CD4-positive, alpha-beta memory T cell (primary cell): Measurements from ENCODE around the gene CEBPB. TPM values are rescaled to one million over a fixed set of nuclear protein-coding genes. Genes with fewer than 3 reads are reported as not detected.

Experiments used
- CTCF ChIA-PET: fragments of 350-600 bp; sonication (Branson Sonifier 250); formaldehyde crosslinking; loops from one replicate; lab custom pipeline; 2021; ENCODE audit warnings: inconsistent platforms; ENCODE audit not compliant: partially characterized antibody; lab: Charles Lee
- POLR2A ChIA-PET: fragments of 350-600 bp; sonication (Branson Sonifier 250); formaldehyde crosslinking; loops from one replicate; lab custom pipeline; 2021; ENCODE audit not compliant: partially characterized antibody; lab: Charles Lee
- DNase-seq, 5 donors: peaks; one replicate each; pipeline versions ENCODE4 v3.0.0 to v3.0.0-alpha.2; 2020 to 2022; ENCODE audit warnings: mixed read lengths in 1 of 5
- H3K27ac ChIP-seq: one replicate; pipeline ENCODE4 v1.7.0; 2013; ENCODE audit warnings: low read depth, low read length
- H3K27me3 ChIP-seq: 2 replicates; pipeline ENCODE4 v1.7.0; 2013; ENCODE audit warnings: mild to moderate bottlenecking, low read length, moderate library complexity; ENCODE audit not compliant: insufficient read depth
- H3K36me3 ChIP-seq: 2 replicates; pipeline ENCODE4 v1.7.0; 2013; ENCODE audit warnings: mild to moderate bottlenecking, low read length, moderate library complexity; ENCODE audit not compliant: insufficient read depth
- H3K4me1 ChIP-seq: 2 replicates; pipeline ENCODE4 v1.7.0; 2013; ENCODE audit warnings: mild to moderate bottlenecking, low read length, moderate library complexity; ENCODE audit not compliant: insufficient read depth
- H3K4me3 ChIP-seq, 2 donors: one replicate each; pipeline ENCODE4 v1.7.0; 2013; ENCODE audit warnings: low read length in 2 of 2, mild to moderate bottlenecking in 1 of 2
- H3K9me3 ChIP-seq, 2 donors: one replicate each; pipeline ENCODE4 v1.7.0; 2013; ENCODE audit warnings: low read length in 2 of 2, control low read depth in 1 of 2; ENCODE audit not compliant: control insufficient read depth in 1 of 2
- H3K27ac Mint-ChIP-seq, 7 donors: one replicate each; pipeline ENCODE4 v1.8.0; 2020 to 2021; ENCODE audit warnings: mixed read lengths in 7 of 7, mild to moderate bottlenecking in 6 of 7, inconsistent platforms in 3 of 7, moderate library complexity in 3 of 7
- H3K27me3 Mint-ChIP-seq, 2 donors: one replicate each; pipeline ENCODE4 v1.8.0; 2020 to 2021; ENCODE audit warnings: mixed read lengths in 2 of 2
- H3K36me3 Mint-ChIP-seq, 2 donors: one replicate each; pipeline ENCODE4 v1.8.0; 2020 to 2021; ENCODE audit warnings: mixed read lengths in 2 of 2, inconsistent platforms in 1 of 2, mild to moderate bottlenecking in 1 of 2
- H3K4me1 Mint-ChIP-seq, 4 donors: one replicate each; pipeline ENCODE4 v1.8.0; 2020 to 2021; ENCODE audit warnings: mixed read lengths in 4 of 4, mild to moderate bottlenecking in 1 of 4
- H3K4me3 Mint-ChIP-seq, 8 donors: one replicate each; pipeline ENCODE4 v1.8.0; 2020 to 2021; ENCODE audit warnings: mixed read lengths in 8 of 8, mild to moderate bottlenecking in 7 of 8, moderate library complexity in 6 of 8, inconsistent platforms in 3 of 8
- H3K9me3 Mint-ChIP-seq, 8 donors: one replicate each; pipeline ENCODE4 v1.8.0; 2020 to 2021; ENCODE audit warnings: mixed read lengths in 8 of 8, mild to moderate bottlenecking in 5 of 8, inconsistent platforms in 3 of 8, moderate library complexity in 1 of 8
- intact Hi-C: fragments of 100-400 bp; cut with micrococcal nuclease; formaldehyde crosslinking; loops from one replicate; pipeline ENCODE4 v1.15.1; 2023
- polyA plus RNA-seq, 2 donors: library from polyadenylated mRNA; unstranded; fragments of 300-500 nt; fragmentation: Illumina TruSeq; gene quantifications; one replicate each; pipeline ENCODE4 v1.2.3, GENCODE V29; 2021
- total RNA-seq, 2 experiments: library from RNA; stranded (reverse); gene quantifications; one replicate each; pipeline ENCODE4 v1.2.3, GENCODE V29; 2021

Gene CEBPB
- total and polyA plus RNA-seq, 4 experiments from 2014 or later: 12.8 to 34.3 (median 28.1) TPM

GRCh38 chr20:50181344-50181743 is 9.3 kb upstream of the CEBPB start:
- H3K36me3 ChIP-seq: no peaks in the 10 kb centered on the region
- intact Hi-C loops: no loop called here
- Mint-ChIP-seq H3K27me3 (peaks cover 11 to 15% of the 10 kb centered on the region in 2 donors), H3K27ac (no peak overlapping the region), H3K9me3 (no peaks in the 10 kb centered on the region), H3K4me1 (peaks cover 0 to 7% (median 3%) of the 10 kb centered on the region in 4 donors), H3K36me3 (no peaks in the 10 kb centered on the region), H3K4me3 (no peak overlapping the region)
- no peaks in the 10 kb centered on the region for H3K27me3 ChIP-seq
- no peak overlapping the region for H3K27ac ChIP-seq
- no peak overlapping the region for H3K4me3 ChIP-seq
- ChIA-PET CTCF (interaction anchor here (0.7 to 14.2 kb wide), 8 partner anchors 13 to 446 kb away, joined by 3 to 330 read pairs (median 5); no protein-coding TSS in a partner anchor), POLR2A (interaction anchor here (1.2 kb wide), 1 partner anchor 64 kb away, joined by 3 read pairs; no protein-coding TSS in a partner anchor)
- H3K4me1 ChIP-seq: no peaks in the 10 kb centered on the region
- no peak for DNase-seq
- H3K9me3 ChIP-seq: no peaks in the 10 kb centered on the region

GRCh38 chr20:50182346-50182745 is 8.3 kb upstream of the CEBPB start:
- intact Hi-C loops: no loop called here
- ChIA-PET CTCF (interaction anchor here (1.5 to 14.2 kb wide), 4 partner anchors 13 to 284 kb away, joined by 4 to 330 read pairs (median 79); no protein-coding TSS in a partner anchor), POLR2A (no interaction called here)
- H3K27me3 Mint-ChIP-seq: peaks cover 11 to 15% of the 10 kb centered on the region in 2 donors
- no peaks in the 10 kb centered on the region for H3K27me3 ChIP-seq
- H3K4me3 ChIP-seq: no peak overlapping the region
- H3K27ac Mint-ChIP-seq: no peak overlapping the region
- no peaks in the 10 kb centered on the region for H3K9me3 Mint-ChIP-seq
- no peak for DNase-seq
- H3K4me1 Mint-ChIP-seq: peaks cover 0 to 7% (median 4%) of the 10 kb centered on the region in 4 donors
- no peaks in the 10 kb centered on the region for H3K9me3 ChIP-seq
- H3K36me3 ChIP-seq: no peaks in the 10 kb centered on the region
- H3K27ac ChIP-seq: no peak overlapping the region
- H3K4me1 ChIP-seq: no peaks in the 10 kb centered on the region
- no peaks in the 10 kb centered on the region for H3K36me3 Mint-ChIP-seq
- H3K4me3 Mint-ChIP-seq: no peak overlapping the region

GRCh38 chr20:50185426-50185825 is 5.2 kb upstream of the CEBPB start:
- intact Hi-C loops: loop anchor here (5.0 kb wide), 1 partner anchor 452 kb away; no protein-coding TSS in a partner anchor
- Mint-ChIP-seq H3K4me3 (no peak overlapping the region), H3K27me3 (peaks cover 11 to 15% of the 10 kb centered on the region in 2 donors), H3K36me3 (no peaks in the 10 kb centered on the region), H3K9me3 (no peaks in the 10 kb centered on the region), H3K4me1 (peaks cover 0 to 14% (median 3%) of the 10 kb centered on the region in 4 donors), H3K27ac (no peak overlapping the region)
- POLR2A ChIA-PET: no interaction called here
- no peak for DNase-seq
- Histone ChIP-seq H3K4me3 (no peak overlapping the region), H3K4me1 (peaks cover 5% of the 10 kb centered on the region), H3K27ac (no peak overlapping the region), H3K36me3 (no peaks in the 10 kb centered on the region), H3K9me3 (no peaks in the 10 kb centered on the region), H3K27me3 (no peaks in the 10 kb centered on the region)
- CTCF ChIA-PET: interaction anchor here (0.5 to 14.2 kb wide), 8 partner anchors 66 to 564 kb away, joined by 3 to 330 read pairs (median 4); no protein-coding TSS in a partner anchor

- peaks cover 5% of the 10 kb centered on the region for H3K4me1 ChIP-seq
- Mint-ChIP-seq H3K9me3 (no peaks in the 10 kb centered on the region), H3K36me3 (no peaks in the 10 kb centered on the region), H3K4me1 (peaks cover 0 to 14% (median 3%) of the 10 kb centered on the region in 4 donors), H3K4me3 (peak overlapping the region in 1 of 8 donors; percentile 52), H3K27me3 (peaks cover 11 to 15% of the 10 kb centered on the region in 2 donors), H3K27ac (peak overlapping the region in 3 of 7 donors; percentile 52 to 81 (median 71))
- H3K36me3 ChIP-seq: no peaks in the 10 kb centered on the region
- intact Hi-C loops: loop anchor here (1.0 to 5.0 kb wide), 6 partner anchors 274 to 563 kb away; no protein-coding TSS in a partner anchor
- peak; percentile 74 to 84 (median 80) for DNase-seq
- CTCF ChIA-PET: interaction anchor here (0.5 to 14.2 kb wide), 11 partner anchors 8 to 563 kb away, joined by 3 to 330 read pairs (median 3); no protein-coding TSS in a partner anchor
- H3K9me3 ChIP-seq: no peaks in the 10 kb centered on the region
- H3K4me3 ChIP-seq: no peak overlapping the region
- no peaks in the 10 kb centered on the region for H3K27me3 ChIP-seq
- H3K27ac ChIP-seq: no peak overlapping the region
- POLR2A ChIA-PET: no interaction called here
Observed at GRCh38 chr20:50186151-50186885, 4.3 kb upstream of the CEBPB start.

- no peak overlapping the region for H3K4me3 ChIP-seq
- no peaks in the 10 kb centered on the region for H3K27me3 ChIP-seq
- Mint-ChIP-seq H3K4me1 (peaks cover 0 to 15% (median 3%) of the 10 kb centered on the region in 4 donors), H3K4me3 (no peak overlapping the region), H3K27ac (no peak overlapping the region), H3K36me3 (no peaks in the 10 kb centered on the region), H3K9me3 (no peaks in the 10 kb centered on the region), H3K27me3 (peaks cover 11 to 15% of the 10 kb centered on the region in 2 donors)
- peaks cover 5% of the 10 kb centered on the region for H3K4me1 ChIP-seq
- H3K27ac ChIP-seq: no peak overlapping the region
- ChIA-PET POLR2A (no interaction called here), CTCF (interaction anchor here (0.8 to 14.2 kb wide), 12 partner anchors 8 to 401 kb away, joined by 3 to 330 read pairs (median 3); no protein-coding TSS in a partner anchor)
- no peak for DNase-seq
- intact Hi-C loops: loop anchor here (1.0 to 5.0 kb wide), 6 partner anchors 273 to 562 kb away; no protein-coding TSS in a partner anchor
- no peaks in the 10 kb centered on the region for H3K9me3 ChIP-seq
- H3K36me3 ChIP-seq: no peaks in the 10 kb centered on the region
Observed at GRCh38 chr20:50186987-50187402, 3.6 kb upstream of the CEBPB start.

- peak overlapping the region in 2 of 7 donors; percentile 25 to 75 for H3K27ac Mint-ChIP-seq
- no peak overlapping the region for H3K27ac ChIP-seq
- H3K4me3 ChIP-seq: no peak overlapping the region
- DNase-seq: no peak
- peaks cover 6% of the 10 kb centered on the region for H3K4me1 ChIP-seq
- H3K36me3 Mint-ChIP-seq: peaks cover 0 to 4% of the 10 kb centered on the region in 2 donors
- H3K27me3 ChIP-seq: no peaks in the 10 kb centered on the region
- H3K9me3 Mint-ChIP-seq: no peaks in the 10 kb centered on the region
- H3K36me3 ChIP-seq: no peaks in the 10 kb centered on the region
- peaks cover 11 to 15% of the 10 kb centered on the region in 2 donors for H3K27me3 Mint-ChIP-seq
- ChIA-PET POLR2A (interaction anchor here (4.4 kb wide), 1 partner anchor 276 kb away, joined by 23 read pairs; no protein-coding TSS in a partner anchor), CTCF (interaction anchor here (0.8 to 14.2 kb wide), 19 partner anchors 8 to 561 kb away, joined by 3 to 330 read pairs (median 3); no protein-coding TSS in a partner anchor)
- H3K4me3 Mint-ChIP-seq: peak overlapping the region in 4 of 8 donors; percentile 7 to 84 (median 40)
- H3K4me1 Mint-ChIP-seq: peaks cover 0 to 20% (median 5%) of the 10 kb centered on the region in 4 donors
- intact Hi-C loops: loop anchor here (5.0 kb wide), 1 partner anchor 450 kb away; no protein-coding TSS in a partner anchor
- no peaks in the 10 kb centered on the region for H3K9me3 ChIP-seq
Observed at GRCh38 chr20:50187403-50188051, 3.1 kb upstream of the CEBPB start.
